OCI-LY1 (cell line): ENCODE data around the gene RANBP1.

Source experiments
- H2AFZ ChIP-seq: fragments of 200-600 bp; sonication (generic), shearing (Covaris generic); 2 replicates; pipeline ENCODE4 v1.6.0; 2014; ENCODE audit warnings: antibody characterized with exemption, mild to moderate bottlenecking, low read length
- H3F3A ChIP-seq: fragments of 200-600 bp; sonication (generic), shearing (Covaris generic); 2 replicates; pipeline ENCODE4 v1.6.0; 2014; ENCODE audit warnings: mild to moderate bottlenecking, antibody characterized with exemption, low read length, moderate library complexity; ENCODE audit not compliant: insufficient read depth
- H3K27ac ChIP-seq: fragments of 200-600 bp; sonication (generic); 2 replicates; pipeline ENCODE4 v1.5.1; 2014; ENCODE audit warnings: low read length, mixed run types, mild to moderate bottlenecking, low read depth; ENCODE audit not compliant: poor library complexity, severe bottlenecking
- H3K27me3 ChIP-seq: fragments of 200-600 bp; sonication (generic); 2 replicates; pipeline ENCODE4 v1.6.0; 2014; ENCODE audit warnings: antibody characterized with exemption, mild to moderate bottlenecking, low read length, moderate library complexity; ENCODE audit not compliant: insufficient read depth
- H3K36me3 ChIP-seq: fragments of 200-600 bp; sonication (generic); 2 replicates; pipeline ENCODE4 v1.6.1; 2014; ENCODE audit warnings: mild to moderate bottlenecking, antibody characterized with exemption, low read length, moderate library complexity, mixed read lengths; ENCODE audit not compliant: insufficient read depth
- H3K4me1 ChIP-seq: fragments of 200-600 bp; sonication (generic); 2 replicates; pipeline ENCODE4 v1.5.1; 2014; ENCODE audit warnings: mild to moderate bottlenecking, low read length, moderate library complexity; ENCODE audit not compliant: insufficient read depth, severe bottlenecking
- H3K4me2 ChIP-seq: fragments of 200-600 bp; sonication (generic), shearing (Covaris generic); 2 replicates; pipeline ENCODE4 v1.6.1; 2014; ENCODE audit warnings: low read length
- H3K4me3 ChIP-seq: fragments of 200-600 bp; sonication (generic); 2 replicates; pipeline ENCODE4 v1.5.1; 2014; ENCODE audit warnings: low read length, low read depth, mild to moderate bottlenecking, mixed read lengths; ENCODE audit not compliant: poor library complexity, severe bottlenecking
- H3K79me2 ChIP-seq: fragments of 200-600 bp; shearing (Covaris generic); 2 replicates; pipeline ENCODE4 v1.6.1; 2016; ENCODE audit warnings: mixed run types, low read length, mixed read lengths; ENCODE audit not compliant: insufficient read depth
- H3K9ac ChIP-seq: fragments of 200-600 bp; sonication (generic), shearing (Covaris generic); 2 replicates; pipeline ENCODE4 v1.6.1; 2014; ENCODE audit warnings: mild to moderate bottlenecking, low read length, mixed read lengths
- H3K9me2 ChIP-seq: fragments of 200-600 bp; sonication (generic), shearing (Covaris generic); 2 replicates; pipeline ENCODE4 v1.6.1; 2014; ENCODE audit warnings: low read depth, mild to moderate bottlenecking, low read length, mixed read lengths
- H3K9me3 ChIP-seq: fragments of 200-600 bp; shearing (Covaris generic); 2 replicates; pipeline ENCODE4 v1.6.1; 2014; ENCODE audit warnings: low read length, mixed read lengths
- H4K20me1 ChIP-seq: fragments of 200-600 bp; sonication (generic), shearing (Covaris generic); 2 replicates; pipeline ENCODE4 v1.6.0; 2016; ENCODE audit warnings: mild to moderate bottlenecking, low read length; ENCODE audit not compliant: insufficient read depth
- EZH2 ChIP-seq: fragments of 200-600 bp; sonication (generic), shearing (Covaris generic); IDR thresholded peaks from 2 replicates; pipeline ENCODE4 v1.8.0; 2017; ENCODE audit warnings: borderline replicate concordance, mixed run types, mild to moderate bottlenecking, antibody characterized with exemption, low read length, moderate library complexity, mixed read lengths
- TF ChIP-seq, protein P1 (sequence below): fragments of 200-600 bp; sonication (generic), shearing (Covaris generic); IDR thresholded peaks from 2 replicates; pipeline ENCODE4 v1.5.1; 2017; ENCODE audit warnings: mild to moderate bottlenecking, antibody characterized with exemption, low read length, moderate library complexity, mixed read lengths

The RANBP1 gene

DNA sequence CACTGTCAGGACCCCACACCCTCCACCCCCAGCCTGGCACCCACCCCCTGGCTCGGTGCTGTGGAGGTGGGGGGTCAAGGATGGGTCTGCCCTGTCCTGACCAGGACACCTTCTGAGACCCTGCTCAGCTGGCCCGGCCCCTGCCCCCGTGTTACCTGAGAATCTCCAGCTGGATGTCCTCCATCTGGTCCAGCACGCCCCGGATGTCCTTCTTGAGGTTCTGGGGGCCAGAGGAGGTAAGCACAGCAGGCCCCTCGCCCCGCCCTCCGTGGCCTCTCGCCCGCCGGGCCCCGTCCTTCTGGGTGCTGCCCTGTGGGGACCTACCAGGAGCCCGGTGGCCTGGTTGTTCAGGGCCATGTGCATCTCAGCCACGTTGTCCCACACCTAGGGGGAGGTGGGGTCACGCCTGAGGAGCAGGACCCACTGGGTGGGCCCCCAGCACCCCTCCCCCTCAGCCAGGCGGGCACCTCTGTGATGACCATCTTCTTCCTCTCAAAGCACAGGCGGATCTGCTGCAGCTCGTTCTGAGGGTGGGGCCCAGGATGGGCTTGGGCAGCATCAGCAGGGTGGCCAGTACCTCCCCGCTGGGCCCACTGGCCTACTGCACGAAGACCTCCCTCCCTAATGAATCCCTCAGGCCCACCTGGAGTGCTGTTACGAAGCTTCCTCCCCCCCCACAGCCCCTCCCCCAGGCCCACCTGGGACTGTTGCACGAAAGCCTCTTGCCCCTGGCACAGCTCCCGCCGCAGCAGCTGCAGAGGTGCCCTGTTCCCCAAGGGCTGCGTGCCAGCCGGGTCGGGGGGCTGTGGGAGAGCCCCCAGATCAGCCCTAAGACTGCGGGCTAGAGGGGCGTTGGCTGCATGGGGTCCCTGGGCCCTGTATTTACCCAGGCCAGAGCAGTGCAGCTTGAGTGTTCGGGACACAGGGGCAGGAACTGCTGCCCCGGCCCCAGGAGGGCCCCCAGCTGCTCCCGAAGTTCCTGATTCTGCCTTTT lies 33.6 kb downstream of the RANBP1 start:
- Histone ChIP-seq H3K4me2 (no peak overlapping the region), H3K9me3 (no peaks in the 10 kb centered on the region), H3K9ac (no peak overlapping the region), H3K36me3 (no peaks in the 10 kb centered on the region), H3K27ac (no peak overlapping the region), H3F3A (no peaks in the 10 kb centered on the region), H4K20me1 (no peaks in the 10 kb centered on the region), H3K4me1 (no peaks in the 10 kb centered on the region), H3K27me3 (no peaks in the 10 kb centered on the region), H3K4me3 (no peak overlapping the region), H3K9me2 (no peaks in the 10 kb centered on the region), H2AFZ (no peak overlapping the region), H3K79me2 (no peaks in the 10 kb centered on the region)
- TF ChIP-seq, protein P1, sequence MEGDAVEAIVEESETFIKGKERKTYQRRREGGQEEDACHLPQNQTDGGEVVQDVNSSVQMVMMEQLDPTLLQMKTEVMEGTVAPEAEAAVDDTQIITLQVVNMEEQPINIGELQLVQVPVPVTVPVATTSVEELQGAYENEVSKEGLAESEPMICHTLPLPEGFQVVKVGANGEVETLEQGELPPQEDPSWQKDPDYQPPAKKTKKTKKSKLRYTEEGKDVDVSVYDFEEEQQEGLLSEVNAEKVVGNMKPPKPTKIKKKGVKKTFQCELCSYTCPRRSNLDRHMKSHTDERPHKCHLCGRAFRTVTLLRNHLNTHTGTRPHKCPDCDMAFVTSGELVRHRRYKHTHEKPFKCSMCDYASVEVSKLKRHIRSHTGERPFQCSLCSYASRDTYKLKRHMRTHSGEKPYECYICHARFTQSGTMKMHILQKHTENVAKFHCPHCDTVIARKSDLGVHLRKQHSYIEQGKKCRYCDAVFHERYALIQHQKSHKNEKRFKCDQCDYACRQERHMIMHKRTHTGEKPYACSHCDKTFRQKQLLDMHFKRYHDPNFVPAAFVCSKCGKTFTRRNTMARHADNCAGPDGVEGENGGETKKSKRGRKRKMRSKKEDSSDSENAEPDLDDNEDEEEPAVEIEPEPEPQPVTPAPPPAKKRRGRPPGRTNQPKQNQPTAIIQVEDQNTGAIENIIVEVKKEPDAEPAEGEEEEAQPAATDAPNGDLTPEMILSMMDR: no peak

DNA sequence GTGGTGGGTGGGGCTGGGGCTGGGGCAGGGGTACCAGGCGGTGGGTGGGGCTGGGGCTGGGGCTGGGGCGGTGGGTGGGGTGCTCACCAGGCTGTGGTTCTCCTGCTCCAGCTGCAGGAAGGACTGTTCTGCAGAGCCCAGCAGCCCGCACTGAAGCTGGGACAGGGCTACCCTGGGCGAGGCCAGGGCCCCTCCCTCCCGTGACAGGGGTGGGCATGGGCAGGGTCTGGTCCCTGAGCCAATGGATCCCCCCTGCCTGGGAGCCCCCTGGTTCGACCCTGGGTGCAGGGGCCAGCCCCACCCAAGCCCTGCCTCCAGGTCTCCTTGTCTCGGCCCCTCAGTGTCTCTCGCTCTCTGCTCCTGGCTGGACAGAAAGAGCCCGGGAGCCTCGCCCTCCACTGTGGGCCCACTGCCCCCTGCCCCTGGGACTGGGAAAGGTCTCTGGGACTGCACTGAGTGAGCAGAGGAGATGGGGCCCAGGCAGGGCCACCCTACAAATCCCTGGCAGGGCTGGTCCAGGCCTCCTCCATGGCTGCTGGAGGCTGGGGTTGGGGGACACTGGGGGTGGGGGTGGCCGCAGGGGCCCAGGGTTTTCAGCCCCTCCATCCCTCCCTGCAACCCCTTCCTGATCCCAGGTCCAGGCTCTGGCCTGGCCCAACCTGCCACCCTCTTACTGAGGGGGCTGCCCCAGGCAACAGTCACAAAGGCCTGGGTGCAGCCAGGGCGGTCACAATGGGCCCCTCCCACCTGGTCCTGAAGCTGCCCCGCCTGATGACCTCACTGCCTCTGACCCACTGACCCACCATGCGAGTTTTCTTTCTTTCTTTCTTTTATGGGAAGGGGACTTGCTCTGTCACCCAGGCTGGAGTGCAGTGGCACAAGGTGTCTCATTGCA lies 34.7 kb downstream of the RANBP1 start, which contains the start of gene CCDC188:
TSS of gene CCDC188 (minus strand) at position 675 of the 895 bp plus-strand sequence. CDS start at position 606, 69 bp downstream.
- no peak within 1 kb of the TSS for H3K4me2 ChIP-seq
- H3K4me1 ChIP-seq: no peaks in the 10 kb centered on the region
- H3K9me2 ChIP-seq: no peaks in the 10 kb centered on the region
- H2AFZ ChIP-seq: no peak within 1 kb of the TSS
- TF ChIP-seq EZH2: no peak
- TF ChIP-seq, protein P1: no peak
- no peaks in the 10 kb centered on the region for H3K79me2 ChIP-seq
- H3F3A ChIP-seq: no peaks in the 10 kb centered on the region
- no peak within 1 kb of the TSS for H3K27ac ChIP-seq
- H4K20me1 ChIP-seq: no peaks in the 10 kb centered on the region
- H3K9ac ChIP-seq: no peak within 1 kb of the TSS
- H3K4me3 ChIP-seq: no peak within 1 kb of the TSS
- H3K9me3 ChIP-seq: no peaks in the 10 kb centered on the region
- no peaks in the 10 kb centered on the region for H3K27me3 ChIP-seq
- no peaks in the 10 kb centered on the region for H3K36me3 ChIP-seq

DNA sequence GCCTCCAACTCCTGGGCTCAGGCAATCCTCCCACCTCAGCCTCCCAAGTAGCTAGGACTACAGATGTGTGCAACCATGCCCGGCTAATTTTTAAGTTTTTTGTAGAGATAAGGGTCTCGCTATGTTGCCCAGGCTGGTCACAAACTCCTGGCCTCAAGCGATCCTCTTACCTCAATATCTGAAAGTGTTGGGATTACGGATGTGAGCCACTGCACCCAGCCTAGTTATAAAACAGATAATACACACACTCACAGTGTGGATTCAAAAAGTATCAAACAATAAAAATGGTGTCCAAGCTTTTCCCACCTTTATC lies 35.3 kb downstream of the RANBP1 start:
- no peak overlapping the region for H3K9ac ChIP-seq
- no peak overlapping the region for H2AFZ ChIP-seq
- no peaks in the 10 kb centered on the region for H3K27me3 ChIP-seq
- no peaks in the 10 kb centered on the region for H3F3A ChIP-seq
- H3K36me3 ChIP-seq: no peaks in the 10 kb centered on the region
- no peaks in the 10 kb centered on the region for H3K79me2 ChIP-seq
- no peaks in the 10 kb centered on the region for H3K9me2 ChIP-seq
- TF ChIP-seq, protein P1: no peak
- no peak for TF ChIP-seq EZH2
- H3K4me1 ChIP-seq: no peaks in the 10 kb centered on the region
- H3K4me3 ChIP-seq: no peak overlapping the region
- no peak overlapping the region for H3K4me2 ChIP-seq
- no peak overlapping the region for H3K27ac ChIP-seq
- no peaks in the 10 kb centered on the region for H4K20me1 ChIP-seq
- no peaks in the 10 kb centered on the region for H3K9me3 ChIP-seq
